Panc1 (cell line): ENCODE data around the gene CLTB.

ENCODE experiments used
- CTCF ChIP-seq: fragments of 450-650 bp; IDR thresholded peaks from 2 replicates; pipeline ENCODE4 v1.5.1; 2017; ENCODE audit warnings: mild to moderate bottlenecking
- REST ChIP-seq, 2 experiments: IDR thresholded peaks; 2 replicates each; pipeline ENCODE4 v1.6.1; 2011 to 2012; ENCODE audit warnings: low read depth in 2 of 2, control low read depth in 1 of 2, low read length in 1 of 2, mild to moderate bottlenecking in 1 of 2, moderate library complexity in 1 of 2; ENCODE audit not compliant: insufficient read depth in 1 of 2
- SIN3A ChIP-seq: IDR thresholded peaks from 2 replicates; pipeline ENCODE4 v1.6.1; 2012; ENCODE audit warnings: low read depth, mild to moderate bottlenecking, low read length, moderate library complexity, borderline replicate concordance; ENCODE audit not compliant: insufficient read depth
- TCF7L2 ChIP-seq: IDR thresholded peaks from 2 replicates; pipeline ENCODE4 v1.6.1; 2011; ENCODE audit warnings: mild to moderate bottlenecking, low read depth, low read length, inconsistent platforms

- no peak for TF ChIP-seq CTCF
- no peak for TF ChIP-seq TCF7L2
- no peak for TF ChIP-seq REST (IDR thresholded peaks at IDR 0.05; ENCODE audit: insufficient read depth in 1 of 2, low read depth in 2 of 2, low read length in 1 of 2)
- no peak for TF ChIP-seq SIN3A
Measured at GRCh38 chr5:176418251-176418650, 1.9 kb upstream of the CLTB start.
